Measurements from ENCODE around the gene GPR35. TPM values are rescaled to one million over a fixed set of nuclear protein-coding genes. Genes with fewer than 3 reads are reported as not detected.

GPR35 gene
- polyA plus RNA-seq, 1 of the 3 experiments (the other 2 are of a cell fraction): 1.2 TPM

DNA sequence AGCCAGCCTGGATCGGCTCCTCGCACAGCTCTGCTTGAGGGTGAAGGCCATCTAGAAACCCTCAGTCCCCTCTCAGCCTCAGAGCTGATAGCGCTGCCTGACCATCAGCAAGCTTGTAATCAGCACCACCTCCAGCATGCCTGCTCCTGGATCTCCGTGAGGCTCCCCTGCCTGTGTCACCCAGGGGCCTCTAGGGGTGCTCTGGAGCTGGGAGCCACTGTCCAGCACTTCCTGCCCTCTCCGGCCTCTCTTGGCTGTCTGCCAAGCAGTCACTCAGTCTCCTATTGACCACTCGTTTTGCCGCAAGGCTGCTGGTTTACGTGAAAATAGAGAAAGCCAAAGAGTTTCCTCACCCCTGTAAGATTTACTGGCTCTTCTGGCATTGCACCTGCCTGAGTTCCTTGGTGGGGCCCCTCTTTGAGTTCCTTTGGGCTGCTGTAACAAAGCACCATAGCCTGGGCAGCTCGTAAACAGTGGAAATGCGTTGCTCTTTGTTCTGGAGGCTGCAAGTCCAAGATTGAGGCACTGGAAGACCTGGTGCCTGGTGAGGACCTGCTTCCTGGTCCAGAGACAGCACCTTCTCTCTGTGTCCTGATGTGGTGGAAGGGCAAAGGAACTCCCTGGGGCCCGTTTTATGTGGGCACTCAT is 20.9 kb upstream of the GPR35 start:
- ChIA-PET POLR2A (interaction anchor here (0.6 to 1.2 kb wide), 3 partner anchors 18 to 236 kb away, joined by 3 to 4 read pairs (median 4); partner anchors contain the start of gene CAPN10), CTCF (interaction anchor here (0.7 to 3.6 kb wide), 16 partner anchors 9 to 156 kb away, joined by 3 to 15 read pairs (median 5); partner anchors contain the start of genes CAPN10 and RNPEPL1)
- Histone ChIP-seq H3K36me3 (replicated peaks in 1 of 2; ENCODE audit: control insufficient read depth in 1 of 2, insufficient read depth in 2 of 2, low read length in 1 of 2) (peaks cover 0 to 2% of the 10 kb centered on the region in 2 experiments), H3K9ac (no peak overlapping the region), H3K79me2 (ENCODE audit: insufficient read depth) (no peaks in the 10 kb centered on the region), H3K27me3 (ENCODE audit: insufficient read depth) (no peaks in the 10 kb centered on the region), H4K20me1 (ENCODE audit: insufficient read depth) (no peaks in the 10 kb centered on the region), H3K4me3 (ENCODE audit: low read depth in 2 of 2, low read length in 1 of 2) (no peak overlapping the region), H3K9me2 (no peaks in the 10 kb centered on the region), H3K4me1 (ENCODE audit: control insufficient read depth in 1 of 2, insufficient read depth in 2 of 2, low read depth in 1 of 2, low read length in 1 of 2) (peaks cover 0 to 15% of the 10 kb centered on the region in 2 experiments; a peak in 1 of 4 replicates), H3K27ac (ENCODE audit: low read depth in 2 of 2, low read length in 1 of 2) (peak overlapping the region in 1 of 2 experiments; percentile 83; a peak in 2 of 4 replicates), H2AFZ (ENCODE audit: low read depth) (no peak overlapping the region), H3K9me3 (no peaks in the 10 kb centered on the region), H3F3A (replicated peaks; ENCODE audit: insufficient read depth) (no peaks in the 10 kb centered on the region), H3K4me2 (no peak overlapping the region)
- peak; percentile 99 for DNase-seq
- 50% methylated on average over 9 of the region's 11 CpGs for WGBS (ENCODE audit: low lambda C conversion rate)
- no peak for TF ChIP-seq POLR2AphosphoS5 (IDR thresholded peaks at IDR 0.05; ENCODE audit: low read depth, low read length)
- TF ChIP-seq TAF1 (IDR thresholded peaks at IDR 0.05; ENCODE audit: borderline replicate concordance, low read depth, low read length): no peak
- no peak for TF ChIP-seq SIN3A (IDR thresholded peaks at IDR 0.05; ENCODE audit: borderline replicate concordance, low read depth, low read length)
- peak; percentile 42 for TF ChIP-seq CHD2 (IDR thresholded peaks at IDR 0.05; ENCODE audit: low read length, partially characterized antibody)
- no peak for TF ChIP-seq FOXM1 (IDR thresholded peaks at IDR 0.05; ENCODE audit: low read depth)
- TF ChIP-seq RFX5 (IDR thresholded peaks at IDR 0.05; ENCODE audit: low read length): no peak
- TF ChIP-seq MXI1 (IDR thresholded peaks at IDR 0.05; ENCODE audit: low read depth, low read length): 0 out of 2 replicates have a peak, but pooled peaks have one; percentile 43
- no peak for TF ChIP-seq FOSL2 (IDR thresholded peaks at IDR 0.05; ENCODE audit: borderline replicate concordance, low read depth)
- TF ChIP-seq, protein P1, sequence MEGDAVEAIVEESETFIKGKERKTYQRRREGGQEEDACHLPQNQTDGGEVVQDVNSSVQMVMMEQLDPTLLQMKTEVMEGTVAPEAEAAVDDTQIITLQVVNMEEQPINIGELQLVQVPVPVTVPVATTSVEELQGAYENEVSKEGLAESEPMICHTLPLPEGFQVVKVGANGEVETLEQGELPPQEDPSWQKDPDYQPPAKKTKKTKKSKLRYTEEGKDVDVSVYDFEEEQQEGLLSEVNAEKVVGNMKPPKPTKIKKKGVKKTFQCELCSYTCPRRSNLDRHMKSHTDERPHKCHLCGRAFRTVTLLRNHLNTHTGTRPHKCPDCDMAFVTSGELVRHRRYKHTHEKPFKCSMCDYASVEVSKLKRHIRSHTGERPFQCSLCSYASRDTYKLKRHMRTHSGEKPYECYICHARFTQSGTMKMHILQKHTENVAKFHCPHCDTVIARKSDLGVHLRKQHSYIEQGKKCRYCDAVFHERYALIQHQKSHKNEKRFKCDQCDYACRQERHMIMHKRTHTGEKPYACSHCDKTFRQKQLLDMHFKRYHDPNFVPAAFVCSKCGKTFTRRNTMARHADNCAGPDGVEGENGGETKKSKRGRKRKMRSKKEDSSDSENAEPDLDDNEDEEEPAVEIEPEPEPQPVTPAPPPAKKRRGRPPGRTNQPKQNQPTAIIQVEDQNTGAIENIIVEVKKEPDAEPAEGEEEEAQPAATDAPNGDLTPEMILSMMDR (IDR thresholded peaks at IDR 0.05): peak; percentile 48
- no peak for TF ChIP-seq GABPA (IDR thresholded peaks at IDR 0.05; ENCODE audit: low read depth)
- TF ChIP-seq RXRA (IDR thresholded peaks at IDR 0.05; ENCODE audit: borderline replicate concordance, low read depth): no peak
- no peak for TF ChIP-seq YY1 (IDR thresholded peaks at IDR 0.05; ENCODE audit: low read depth)
- no peak for TF ChIP-seq MEF2A (IDR thresholded peaks at IDR 0.05; ENCODE audit: borderline replicate concordance, low read depth)
- no peak for TF ChIP-seq RCOR1 (IDR thresholded peaks at IDR 0.05; ENCODE audit: low read length)
- TF ChIP-seq RAD21 (IDR thresholded peaks at IDR 0.05; ENCODE audit: low read length): peak; percentile 69
- TF ChIP-seq SMC3 (IDR thresholded peaks at IDR 0.05; ENCODE audit: low read depth, low read length): peak; percentile 35; the same call in 1 of the 2 replicates
- TF ChIP-seq NRF1 (IDR thresholded peaks at IDR 0.05; ENCODE audit: low read depth, low read length): no peak
- peak; percentile 34; the same call in 1 of the 2 replicates for TF ChIP-seq ELF1 (IDR thresholded peaks at IDR 0.05)
- TF ChIP-seq, protein P2, sequence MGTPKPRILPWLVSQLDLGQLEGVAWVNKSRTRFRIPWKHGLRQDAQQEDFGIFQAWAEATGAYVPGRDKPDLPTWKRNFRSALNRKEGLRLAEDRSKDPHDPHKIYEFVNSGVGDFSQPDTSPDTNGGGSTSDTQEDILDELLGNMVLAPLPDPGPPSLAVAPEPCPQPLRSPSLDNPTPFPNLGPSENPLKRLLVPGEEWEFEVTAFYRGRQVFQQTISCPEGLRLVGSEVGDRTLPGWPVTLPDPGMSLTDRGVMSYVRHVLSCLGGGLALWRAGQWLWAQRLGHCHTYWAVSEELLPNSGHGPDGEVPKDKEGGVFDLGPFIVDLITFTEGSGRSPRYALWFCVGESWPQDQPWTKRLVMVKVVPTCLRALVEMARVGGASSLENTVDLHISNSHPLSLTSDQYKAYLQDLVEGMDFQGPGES (IDR thresholded peaks at IDR 0.05; ENCODE audit: low read depth, low read length): no peak
- TF ChIP-seq TEAD4 (IDR thresholded peaks at IDR 0.05; ENCODE audit: borderline replicate concordance, insufficient read depth): no peak
- TF ChIP-seq NFIC (IDR thresholded peaks at IDR 0.05; ENCODE audit: borderline replicate concordance): peak; percentile 88
- TF ChIP-seq, protein P3, sequence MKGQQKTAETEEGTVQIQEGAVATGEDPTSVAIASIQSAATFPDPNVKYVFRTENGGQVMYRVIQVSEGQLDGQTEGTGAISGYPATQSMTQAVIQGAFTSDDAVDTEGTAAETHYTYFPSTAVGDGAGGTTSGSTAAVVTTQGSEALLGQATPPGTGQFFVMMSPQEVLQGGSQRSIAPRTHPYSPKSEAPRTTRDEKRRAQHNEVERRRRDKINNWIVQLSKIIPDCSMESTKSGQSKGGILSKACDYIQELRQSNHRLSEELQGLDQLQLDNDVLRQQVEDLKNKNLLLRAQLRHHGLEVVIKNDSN (IDR thresholded peaks at IDR 0.05; ENCODE audit: borderline replicate concordance, low read depth): no peak
- TF ChIP-seq, protein P4, sequence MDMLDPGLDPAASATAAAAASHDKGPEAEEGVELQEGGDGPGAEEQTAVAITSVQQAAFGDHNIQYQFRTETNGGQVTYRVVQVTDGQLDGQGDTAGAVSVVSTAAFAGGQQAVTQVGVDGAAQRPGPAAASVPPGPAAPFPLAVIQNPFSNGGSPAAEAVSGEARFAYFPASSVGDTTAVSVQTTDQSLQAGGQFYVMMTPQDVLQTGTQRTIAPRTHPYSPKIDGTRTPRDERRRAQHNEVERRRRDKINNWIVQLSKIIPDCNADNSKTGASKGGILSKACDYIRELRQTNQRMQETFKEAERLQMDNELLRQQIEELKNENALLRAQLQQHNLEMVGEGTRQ (IDR thresholded peaks at IDR 0.05; ENCODE audit: borderline replicate concordance, low read depth, low read length): no peak
- TF ChIP-seq, protein P5, sequence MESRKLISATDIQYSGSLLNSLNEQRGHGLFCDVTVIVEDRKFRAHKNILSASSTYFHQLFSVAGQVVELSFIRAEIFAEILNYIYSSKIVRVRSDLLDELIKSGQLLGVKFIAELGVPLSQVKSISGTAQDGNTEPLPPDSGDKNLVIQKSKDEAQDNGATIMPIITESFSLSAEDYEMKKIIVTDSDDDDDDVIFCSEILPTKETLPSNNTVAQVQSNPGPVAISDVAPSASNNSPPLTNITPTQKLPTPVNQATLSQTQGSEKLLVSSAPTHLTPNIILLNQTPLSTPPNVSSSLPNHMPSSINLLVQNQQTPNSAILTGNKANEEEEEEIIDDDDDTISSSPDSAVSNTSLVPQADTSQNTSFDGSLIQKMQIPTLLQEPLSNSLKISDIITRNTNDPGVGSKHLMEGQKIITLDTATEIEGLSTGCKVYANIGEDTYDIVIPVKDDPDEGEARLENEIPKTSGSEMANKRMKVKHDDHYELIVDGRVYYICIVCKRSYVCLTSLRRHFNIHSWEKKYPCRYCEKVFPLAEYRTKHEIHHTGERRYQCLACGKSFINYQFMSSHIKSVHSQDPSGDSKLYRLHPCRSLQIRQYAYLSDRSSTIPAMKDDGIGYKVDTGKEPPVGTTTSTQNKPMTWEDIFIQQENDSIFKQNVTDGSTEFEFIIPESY (IDR thresholded peaks at IDR 0.05; ENCODE audit: borderline replicate concordance, low read depth): no peak
- TF ChIP-seq, protein P6, sequence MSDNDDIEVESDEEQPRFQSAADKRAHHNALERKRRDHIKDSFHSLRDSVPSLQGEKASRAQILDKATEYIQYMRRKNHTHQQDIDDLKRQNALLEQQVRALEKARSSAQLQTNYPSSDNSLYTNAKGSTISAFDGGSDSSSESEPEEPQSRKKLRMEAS (IDR thresholded peaks at IDR 0.05; ENCODE audit: low read depth): no peak

Data from SK-N-SH (cell line).